ENCODE measurements around the gene B3GNT7.

Gene B3GNT7

GRCh38 chr2:231411831-231412617, 16.5 kb downstream of the B3GNT7 start (continued):
- TF ChIP-seq, protein P1, sequence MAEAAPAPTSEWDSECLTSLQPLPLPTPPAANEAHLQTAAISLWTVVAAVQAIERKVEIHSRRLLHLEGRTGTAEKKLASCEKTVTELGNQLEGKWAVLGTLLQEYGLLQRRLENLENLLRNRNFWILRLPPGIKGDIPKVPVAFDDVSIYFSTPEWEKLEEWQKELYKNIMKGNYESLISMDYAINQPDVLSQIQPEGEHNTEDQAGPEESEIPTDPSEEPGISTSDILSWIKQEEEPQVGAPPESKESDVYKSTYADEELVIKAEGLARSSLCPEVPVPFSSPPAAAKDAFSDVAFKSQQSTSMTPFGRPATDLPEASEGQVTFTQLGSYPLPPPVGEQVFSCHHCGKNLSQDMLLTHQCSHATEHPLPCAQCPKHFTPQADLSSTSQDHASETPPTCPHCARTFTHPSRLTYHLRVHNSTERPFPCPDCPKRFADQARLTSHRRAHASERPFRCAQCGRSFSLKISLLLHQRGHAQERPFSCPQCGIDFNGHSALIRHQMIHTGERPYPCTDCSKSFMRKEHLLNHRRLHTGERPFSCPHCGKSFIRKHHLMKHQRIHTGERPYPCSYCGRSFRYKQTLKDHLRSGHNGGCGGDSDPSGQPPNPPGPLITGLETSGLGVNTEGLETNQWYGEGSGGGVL (tag by site-specific recombination; IDR thresholded peaks at IDR 0.05) = peak; percentile 43; the same call in 1 of the 2 replicates
- 0 out of 2 replicates have a peak, but pooled peaks have one; percentile 33 for TF ChIP-seq ZBTB48 (tag by site-specific recombination; IDR thresholded peaks at IDR 0.05)
- 0 out of 2 replicates have a peak, but pooled peaks have one; percentile 19 for TF ChIP-seq ZNF660 (tag by site-specific recombination; IDR thresholded peaks at IDR 0.05)
- TF ChIP-seq KLF8 (tag by site-specific recombination; IDR thresholded peaks at IDR 0.05) = peak; percentile 53; the same call in 1 of the 2 replicates
- TF ChIP-seq OSR2 (tag by site-specific recombination; IDR thresholded peaks at IDR 0.05) = no peak
- peak; percentile 97 for TF ChIP-seq GLIS1 (tag by site-specific recombination; IDR thresholded peaks at IDR 0.05)
- TF ChIP-seq ZFHX2 (tag by site-specific recombination; conservative IDR thresholded peaks at IDR 0.05) = 0 out of 2 replicates have a peak, but pooled peaks have one; percentile 41
- TF ChIP-seq, protein P2, sequence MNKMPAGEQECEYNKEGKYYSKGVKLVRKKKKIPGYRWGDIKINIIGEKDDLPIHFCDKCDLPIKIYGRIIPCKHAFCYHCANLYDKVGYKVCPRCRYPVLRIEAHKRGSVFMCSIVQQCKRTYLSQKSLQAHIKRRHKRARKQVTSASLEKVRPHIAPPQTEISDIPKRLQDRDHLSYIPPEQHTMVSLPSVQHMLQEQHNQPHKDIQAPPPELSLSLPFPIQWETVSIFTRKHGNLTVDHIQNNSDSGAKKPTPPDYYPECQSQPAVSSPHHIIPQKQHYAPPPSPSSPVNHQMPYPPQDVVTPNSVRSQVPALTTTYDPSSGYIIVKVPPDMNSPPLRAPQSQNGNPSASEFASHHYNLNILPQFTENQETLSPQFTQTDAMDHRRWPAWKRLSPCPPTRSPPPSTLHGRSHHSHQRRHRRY (tag by site-specific recombination; IDR thresholded peaks at IDR 0.05) = no peak
- TF ChIP-seq ZBTB10 (tag by site-specific recombination; IDR thresholded peaks at IDR 0.05) = 0 out of 2 replicates have a peak, but pooled peaks have one; percentile 22
- TF ChIP-seq SETDB1 (IDR thresholded peaks at IDR 0.05; ENCODE audit: insufficient read length, low read length) = no peak
- TF ChIP-seq ZNF514 (tag by site-specific recombination; IDR thresholded peaks at IDR 0.05) = no peak
- no peak for TF ChIP-seq ZNF202 (tag by site-specific recombination; IDR thresholded peaks at IDR 0.05; ENCODE audit: borderline replicate concordance)
- no peak for TF ChIP-seq ZNF707 (tag by site-specific recombination; IDR thresholded peaks at IDR 0.05)
- TF ChIP-seq ZNF426 (tag by site-specific recombination; IDR thresholded peaks at IDR 0.05) = no peak
- peak; percentile 27; the same call in 1 of the 2 replicates for TF ChIP-seq ZSCAN30 (tag by site-specific recombination; IDR thresholded peaks at IDR 0.05)
- no peak for TF ChIP-seq ZNF175 (tag by site-specific recombination; IDR thresholded peaks at IDR 0.05)
- peak; percentile 28; the same call in 1 of the 2 replicates for TF ChIP-seq ZXDB (tag by site-specific recombination; IDR thresholded peaks at IDR 0.05)
- TF ChIP-seq ZNF521 (tag by site-specific recombination; IDR thresholded peaks at IDR 0.05) = no peak
- 0 out of 2 replicates have a peak, but pooled peaks have one; percentile 34 for TF ChIP-seq KLF17 (tag by site-specific recombination; IDR thresholded peaks at IDR 0.05)
- TF ChIP-seq YY2 (tag by site-specific recombination; IDR thresholded peaks at IDR 0.05) = no peak
- peak; percentile 64; the same call in 1 of the 2 replicates for TF ChIP-seq ZIC2 (tag by site-specific recombination; IDR thresholded peaks at IDR 0.05)
- no peak for TF ChIP-seq ZNF548 (tag by site-specific recombination; IDR thresholded peaks at IDR 0.05)
- no peak for TF ChIP-seq ZNF302 (tag by site-specific recombination; IDR thresholded peaks at IDR 0.05; ENCODE audit: low read depth)
- no peak for TF ChIP-seq ZNF266 (tag by site-specific recombination; IDR thresholded peaks at IDR 0.05; ENCODE audit: low read depth)
- TF ChIP-seq, protein P3, sequence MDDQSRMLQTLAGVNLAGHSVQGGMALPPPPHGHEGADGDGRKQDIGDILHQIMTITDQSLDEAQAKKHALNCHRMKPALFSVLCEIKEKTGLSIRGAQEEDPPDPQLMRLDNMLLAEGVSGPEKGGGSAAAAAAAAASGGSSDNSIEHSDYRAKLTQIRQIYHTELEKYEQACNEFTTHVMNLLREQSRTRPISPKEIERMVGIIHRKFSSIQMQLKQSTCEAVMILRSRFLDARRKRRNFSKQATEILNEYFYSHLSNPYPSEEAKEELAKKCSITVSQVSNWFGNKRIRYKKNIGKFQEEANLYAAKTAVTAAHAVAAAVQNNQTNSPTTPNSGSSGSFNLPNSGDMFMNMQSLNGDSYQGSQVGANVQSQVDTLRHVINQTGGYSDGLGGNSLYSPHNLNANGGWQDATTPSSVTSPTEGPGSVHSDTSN (CRISPR knock-in tag; IDR thresholded peaks at IDR 0.05) = peak; percentile 74; the same call in 1 of the 2 replicates
- TF ChIP-seq ZNF571 (tag by site-specific recombination; IDR thresholded peaks at IDR 0.05) = no peak
- peak; percentile 37; the same call in 1 of the 2 replicates for TF ChIP-seq ZBTB17 (tag by site-specific recombination; IDR thresholded peaks at IDR 0.05)
- peak; percentile 61 for TF ChIP-seq ZBTB8A (tag by site-specific recombination; IDR thresholded peaks at IDR 0.05)
- no peak for TF ChIP-seq YY1 (tag by site-specific recombination; IDR thresholded peaks at IDR 0.05)
- TF ChIP-seq ZNF585B (tag by site-specific recombination; IDR thresholded peaks at IDR 0.05) = no peak
- TF ChIP-seq ZNF701 (tag by site-specific recombination; IDR thresholded peaks at IDR 0.05) = no peak

Measured in HEK293 (cell line).